GM21786 (cell line): ENCODE measurements around the gene HSDL1.
"Not testable (repeated sequence)": the region's sequence is repeated elsewhere in the genome, so short reads cannot be mapped to it uniquely, and the experiment has no call there.

Experiments used
- ATAC-seq: cut with Tn5 transposase; IDR thresholded peaks from one replicate; pipeline ENCODE4 v1.9.1; 2021; ENCODE audit not compliant: unreplicated experiment

Gene HSDL1

DNA sequence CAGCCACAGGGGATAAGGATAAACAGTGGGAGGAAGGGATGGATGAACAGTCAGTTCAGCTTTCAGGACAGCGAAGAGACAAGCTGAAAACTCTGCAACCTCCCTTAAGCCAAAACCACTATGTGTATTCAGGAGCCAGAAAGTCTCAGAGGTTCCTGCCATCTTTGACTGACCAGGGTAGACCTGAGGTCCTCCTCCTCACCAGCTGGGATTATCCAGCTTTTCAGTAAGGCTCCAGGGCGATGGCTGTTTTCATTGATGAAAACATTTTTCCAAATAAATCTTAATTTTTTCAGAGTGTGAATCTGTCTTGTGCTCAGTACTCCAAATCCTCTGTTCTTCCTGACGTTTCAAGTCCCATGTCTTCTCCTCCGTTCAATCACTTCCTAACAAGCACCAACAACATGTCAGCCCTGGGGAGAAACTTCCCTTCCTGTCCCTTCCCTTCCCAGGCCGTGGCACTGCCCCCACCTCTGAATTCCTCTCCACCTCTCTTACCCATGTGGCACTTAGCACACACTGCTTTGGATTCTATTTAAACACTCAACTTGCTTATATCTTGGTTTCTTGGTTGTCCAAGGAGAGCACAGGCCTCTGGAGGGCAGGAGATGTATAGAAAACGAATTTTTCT, 5.2 kb downstream of the HSDL1 start:
- no peak for ATAC-seq

DNA sequence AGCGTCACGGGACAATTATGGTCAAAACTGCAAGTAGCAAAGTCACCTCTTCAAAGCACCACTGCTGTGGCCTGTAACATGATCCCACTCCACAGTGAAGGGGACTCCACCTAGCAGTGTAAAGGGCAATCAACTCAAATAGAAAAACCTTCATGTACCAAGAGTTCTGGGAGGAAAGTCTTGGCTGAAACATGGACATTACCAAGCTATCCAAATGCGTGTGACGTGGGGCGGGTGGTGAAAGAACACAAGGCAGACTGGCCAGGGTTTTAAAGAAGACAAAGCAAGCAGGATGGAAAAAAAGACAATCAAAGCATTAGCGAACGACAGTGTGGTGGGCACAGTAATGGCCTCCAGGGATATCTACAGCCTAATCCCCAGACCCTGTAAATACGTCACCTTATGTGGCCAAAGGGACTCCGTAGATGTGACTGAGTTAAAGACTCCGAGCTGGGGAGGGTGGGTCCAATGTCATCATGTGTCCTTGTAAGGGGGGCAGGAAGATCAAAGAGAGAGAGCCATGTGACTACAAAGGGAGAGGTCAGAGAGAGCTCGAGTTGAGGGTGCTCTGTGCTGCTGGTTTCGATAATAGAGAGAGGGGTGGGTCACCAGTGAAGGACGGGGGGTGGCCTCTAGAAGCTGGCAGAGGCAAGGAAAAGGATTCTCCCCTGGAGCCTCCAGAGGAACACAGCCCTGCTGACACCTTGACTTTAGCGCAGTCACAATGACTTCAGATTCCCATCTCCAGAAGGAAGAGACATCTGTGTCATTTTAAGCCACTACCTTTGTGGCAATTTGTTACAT, 6.0 kb downstream of the HSDL1 start:
- peak; percentile 96 for ATAC-seq

DNA sequence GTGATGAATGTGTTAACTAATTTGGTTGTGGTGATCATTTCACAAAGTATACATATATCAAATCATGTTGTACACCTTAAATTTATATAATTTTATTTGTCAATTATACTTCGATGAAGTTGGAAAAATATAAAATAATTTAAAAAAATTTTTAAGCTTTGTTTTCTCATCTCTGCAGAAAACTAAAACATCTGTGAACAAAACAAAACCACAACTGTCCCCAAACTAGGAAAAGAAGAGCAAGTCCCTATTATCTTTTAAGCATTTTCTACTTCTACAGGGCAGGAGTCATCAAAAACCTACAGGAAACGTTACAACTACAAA, 6.5 kb downstream of the HSDL1 start:
- ATAC-seq, result no peak

DNA sequence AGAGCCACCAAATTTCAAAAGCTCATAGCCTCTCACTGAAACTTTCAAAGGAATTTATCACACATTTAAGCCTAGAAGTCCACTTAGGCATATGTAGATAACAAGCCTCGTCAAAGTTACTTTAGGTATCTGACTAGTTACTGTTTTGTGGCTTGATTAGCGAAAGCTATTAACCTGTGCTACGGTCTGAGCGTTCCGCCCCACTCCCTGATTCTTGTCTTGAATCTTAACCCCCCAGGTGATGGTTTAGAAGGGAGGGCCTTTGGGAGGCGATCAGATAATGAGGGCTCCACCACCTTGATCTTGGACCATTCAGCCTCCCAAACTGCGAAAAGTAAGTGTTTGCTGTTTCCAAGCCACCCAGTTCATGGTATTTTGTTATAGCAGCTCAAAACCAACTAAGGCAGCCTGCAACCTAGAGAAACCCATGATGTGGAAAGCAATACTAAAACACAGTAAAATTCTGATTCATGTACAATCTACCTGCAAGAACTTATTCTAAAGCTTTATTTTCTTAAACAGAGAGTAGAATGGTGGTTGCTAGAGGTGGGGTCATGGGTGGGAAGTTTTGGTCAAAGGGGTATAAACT, 7.1 kb downstream of the HSDL1 start:
- no peak for ATAC-seq

DNA sequence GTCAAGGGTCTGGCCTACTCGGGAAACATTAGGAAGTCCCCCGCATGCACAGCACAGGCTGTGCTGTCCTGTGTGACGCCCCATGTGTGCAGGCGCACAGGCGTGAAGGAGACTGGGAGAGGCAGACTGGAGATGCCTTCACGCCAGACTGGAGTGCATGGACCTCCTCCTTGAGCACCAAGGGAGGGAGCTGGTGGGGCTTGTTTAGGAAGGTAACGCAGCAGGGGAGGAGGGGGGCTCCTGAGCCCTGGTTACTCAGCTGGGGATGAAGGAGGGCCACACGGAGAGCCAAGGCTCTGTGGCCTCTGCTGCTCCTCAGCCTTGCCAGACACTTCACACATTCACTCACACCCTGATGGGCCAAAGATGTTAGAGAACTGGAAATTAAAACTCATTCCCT, 7.7 kb downstream of the HSDL1 start:
- ATAC-seq, result no peak

DNA sequence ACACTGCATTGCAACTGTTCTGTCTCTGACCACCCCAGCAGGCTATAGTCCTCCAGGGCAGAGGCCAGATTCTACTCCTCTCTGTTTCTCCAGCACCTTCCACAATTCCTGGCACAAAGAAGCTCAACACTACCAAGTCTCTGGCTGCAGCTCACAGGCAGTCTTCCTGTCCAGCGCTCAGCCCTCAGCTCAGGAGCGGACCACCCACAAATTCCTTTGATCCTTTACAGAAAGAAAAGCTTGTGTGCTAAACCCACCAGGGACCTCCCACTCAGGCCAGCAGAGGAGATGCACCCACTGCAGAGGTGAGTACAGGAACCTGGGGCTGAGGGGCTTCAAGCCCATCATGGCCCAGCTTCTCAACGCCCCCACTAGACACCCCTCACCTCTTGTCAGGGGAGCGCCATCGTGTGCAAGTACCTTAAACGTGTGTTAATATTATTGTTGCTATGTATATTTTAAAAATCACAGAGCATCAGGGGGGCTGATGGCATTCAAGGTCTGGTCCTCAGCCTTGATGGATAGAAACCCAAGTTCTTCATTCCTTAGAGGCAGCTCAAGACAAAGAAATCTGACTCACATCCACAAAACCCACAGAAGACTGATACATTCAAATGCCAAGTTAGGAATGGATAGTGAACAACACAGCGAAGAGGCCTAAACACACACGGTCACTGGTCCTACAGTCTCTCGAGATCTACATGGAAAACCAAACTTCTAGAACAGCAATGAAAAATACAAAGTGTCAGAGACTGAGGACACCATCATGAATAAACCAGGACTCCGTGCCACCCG, 8.4 kb downstream of the HSDL1 start:
- no peak for ATAC-seq

DNA sequence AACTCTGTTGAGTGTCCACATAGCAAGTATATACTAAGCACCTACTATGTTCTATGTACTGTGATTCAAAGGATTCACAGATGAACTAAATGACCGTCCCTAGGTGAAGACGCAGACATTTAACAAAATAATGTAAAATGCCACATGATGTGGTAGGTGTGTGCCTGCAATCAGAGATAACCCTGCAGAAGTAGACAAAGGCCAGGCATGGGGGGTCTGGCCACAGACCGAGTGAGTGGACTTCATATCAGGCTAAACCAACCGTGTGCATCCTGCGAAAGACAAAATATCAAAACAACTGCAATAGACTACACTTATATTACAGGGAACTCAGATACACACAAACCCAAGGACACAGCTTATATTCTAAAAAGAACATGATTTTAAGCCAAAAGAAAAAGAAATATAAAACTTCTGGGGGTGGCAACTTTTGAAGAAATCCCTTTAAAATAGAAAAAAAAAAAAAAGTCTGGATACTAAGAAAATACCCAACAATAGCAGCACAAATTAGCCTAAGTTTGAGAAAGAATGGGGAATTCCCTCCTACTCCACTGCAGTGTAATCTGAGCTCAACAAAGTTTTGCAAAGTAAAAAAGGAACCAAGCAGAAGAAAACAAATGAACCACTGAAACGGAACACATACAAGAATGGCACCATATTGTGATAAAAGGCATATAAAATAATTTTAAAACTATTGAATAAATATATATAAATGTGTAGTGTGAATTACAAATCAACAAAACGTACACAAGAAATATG, 12.3 kb downstream of the HSDL1 start:
- no peak for ATAC-seq

DNA sequence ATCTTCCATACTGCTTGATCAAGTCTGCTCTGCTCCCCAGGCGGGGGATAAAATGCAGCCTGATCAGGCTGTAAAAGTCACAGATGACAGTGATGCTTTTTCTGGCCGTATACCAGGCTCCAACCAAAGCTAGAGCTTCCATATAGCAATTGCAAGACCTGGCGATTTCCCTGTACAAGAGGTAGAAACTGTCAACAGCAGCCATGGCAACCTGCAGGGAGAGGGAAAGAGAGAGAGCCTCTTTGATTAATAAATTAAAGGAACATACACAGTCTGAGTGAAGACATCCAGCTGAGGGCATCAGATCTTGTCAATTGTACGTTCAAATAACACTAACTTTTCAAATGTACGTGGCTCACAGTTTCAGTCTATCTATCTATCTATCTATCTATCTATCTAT, 13.9 kb downstream of the HSDL1 start:
- ATAC-seq, result no peak

DNA sequence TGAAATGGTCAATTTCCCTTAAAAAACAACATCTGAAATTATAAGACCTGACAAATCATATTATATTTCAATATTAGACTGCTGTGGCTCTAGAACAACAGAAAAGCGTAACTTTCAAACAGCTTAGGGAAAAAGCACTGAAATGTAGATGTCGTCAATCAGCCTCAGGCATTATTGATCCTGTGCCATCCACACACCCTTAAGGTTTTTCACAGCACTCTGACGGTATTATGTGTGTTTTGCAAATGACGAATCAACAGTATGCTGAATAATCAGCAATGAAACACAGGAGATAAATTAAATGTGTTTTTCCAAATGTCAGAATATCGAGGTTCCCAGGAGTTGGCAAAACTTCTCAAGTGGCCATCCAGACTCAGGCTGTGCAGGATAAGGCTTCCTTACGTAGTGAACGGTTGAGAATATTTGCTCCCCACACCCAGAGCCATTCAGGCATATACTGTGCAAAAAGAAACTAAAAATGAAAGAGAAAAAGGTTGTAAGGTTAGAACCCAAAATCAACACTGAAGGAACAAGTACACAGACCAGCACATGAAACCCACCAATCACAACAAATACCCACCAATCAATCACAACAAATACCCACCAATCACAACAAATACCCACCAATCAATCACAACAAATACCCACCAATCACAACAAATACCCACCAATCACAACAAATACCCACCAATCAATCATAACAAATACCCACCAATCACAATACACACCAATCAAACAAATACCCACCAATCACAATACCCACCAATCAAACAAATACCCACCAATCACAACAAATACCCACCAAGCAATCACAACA, 20.5 kb downstream of the HSDL1 start:
- ATAC-seq, result no peak

DNA sequence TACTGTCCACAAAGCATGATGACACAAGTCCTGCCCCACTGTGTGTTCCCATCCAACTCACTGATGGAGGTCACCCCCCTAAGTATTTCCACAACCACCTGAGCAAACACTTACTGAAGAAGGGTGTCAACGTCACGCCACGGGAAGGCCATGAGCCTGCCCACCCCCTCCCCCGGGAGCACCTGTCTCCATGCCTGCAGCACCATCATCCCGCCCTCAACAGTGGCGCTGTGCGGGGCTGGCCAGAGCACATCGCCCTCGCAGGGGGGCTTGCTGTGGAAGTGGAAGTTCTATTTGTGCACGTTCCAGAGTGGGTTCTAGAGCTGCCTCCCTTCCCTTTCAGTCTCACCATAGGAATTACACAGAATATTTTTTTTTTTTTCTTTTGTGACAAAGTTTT, 24.0 kb downstream of the HSDL1 start:
- ATAC-seq, result no peak

DNA sequence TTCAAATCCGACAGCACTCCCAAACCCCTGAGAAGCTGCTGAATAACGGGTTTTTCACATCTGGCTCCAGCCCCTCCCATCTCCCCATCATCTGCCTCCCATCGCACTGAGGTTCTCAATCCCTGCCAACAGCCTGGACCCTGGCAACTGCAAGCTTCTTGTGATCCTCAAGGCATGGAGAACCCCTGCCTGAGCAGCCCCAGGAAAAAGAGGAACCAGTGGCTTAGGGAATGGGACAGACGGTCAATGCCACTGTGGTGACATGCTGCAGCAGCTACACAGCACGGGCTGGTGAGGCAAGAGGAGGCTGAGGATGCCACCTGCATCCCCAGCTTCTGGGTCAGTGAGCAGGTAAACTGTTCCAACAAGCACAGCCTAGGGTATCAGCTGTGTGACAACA, 25.0 kb downstream of the HSDL1 start:
- ATAC-seq, result no peak

DNA sequence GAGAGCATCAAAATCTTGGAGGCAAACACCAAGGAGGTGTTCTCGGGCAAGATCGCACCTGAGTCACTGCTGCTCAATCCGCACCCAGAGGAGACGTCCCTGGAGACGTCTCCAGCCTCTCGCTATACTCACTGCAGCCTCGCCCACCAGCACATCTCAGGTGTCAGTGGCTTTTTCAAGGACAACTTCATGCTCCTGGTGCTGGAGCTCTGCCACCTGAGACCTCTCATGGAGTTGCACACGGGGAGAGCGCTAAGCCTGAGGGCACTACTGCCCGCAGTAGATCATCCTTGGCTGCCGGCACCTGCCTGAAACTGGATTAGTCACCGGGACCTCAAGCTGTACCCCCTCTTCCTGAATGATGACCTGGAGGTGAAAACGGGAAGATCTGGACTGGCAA, 25.6 kb downstream of the HSDL1 start:
- ATAC-seq, result no peak

DNA sequence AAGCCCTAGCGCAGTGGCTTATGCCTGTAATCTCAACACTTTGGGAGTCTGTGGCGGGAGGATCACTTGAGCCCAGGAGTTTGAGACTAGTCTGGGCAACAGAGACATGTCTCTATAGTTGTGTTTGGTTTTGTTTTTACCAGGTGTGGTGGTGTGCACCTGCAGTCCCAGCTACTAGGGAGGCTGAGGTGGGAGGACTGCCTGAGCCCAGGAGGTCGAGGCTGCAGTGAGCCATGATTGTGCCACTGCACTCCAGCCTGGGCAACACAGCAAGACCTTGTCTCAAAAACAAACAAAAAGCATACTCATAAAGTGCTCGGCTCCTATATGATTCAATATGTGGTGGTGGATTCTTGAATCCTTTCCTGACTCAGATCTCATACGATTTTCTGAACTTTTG, 26.7 kb downstream of the HSDL1 start:
- not testable (repeated sequence) for ATAC-seq

DNA sequence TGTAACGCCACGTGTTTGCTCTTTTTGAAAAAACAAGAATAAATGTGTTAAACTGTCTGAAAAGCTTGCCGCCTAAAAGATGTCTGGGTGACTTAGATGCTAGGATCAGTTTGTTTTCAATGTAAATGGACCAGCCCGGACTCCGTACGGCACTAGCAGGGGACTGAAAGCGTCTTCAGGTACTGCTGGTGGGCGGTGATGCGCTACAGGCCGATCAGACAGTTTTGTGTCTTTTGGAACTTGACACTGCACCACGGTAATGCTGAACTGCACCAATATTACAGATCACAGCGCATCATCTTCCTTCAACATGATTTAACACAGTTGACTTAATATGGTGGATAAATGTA, 27.5 kb downstream of the HSDL1 start:
- ATAC-seq, result no peak

DNA sequence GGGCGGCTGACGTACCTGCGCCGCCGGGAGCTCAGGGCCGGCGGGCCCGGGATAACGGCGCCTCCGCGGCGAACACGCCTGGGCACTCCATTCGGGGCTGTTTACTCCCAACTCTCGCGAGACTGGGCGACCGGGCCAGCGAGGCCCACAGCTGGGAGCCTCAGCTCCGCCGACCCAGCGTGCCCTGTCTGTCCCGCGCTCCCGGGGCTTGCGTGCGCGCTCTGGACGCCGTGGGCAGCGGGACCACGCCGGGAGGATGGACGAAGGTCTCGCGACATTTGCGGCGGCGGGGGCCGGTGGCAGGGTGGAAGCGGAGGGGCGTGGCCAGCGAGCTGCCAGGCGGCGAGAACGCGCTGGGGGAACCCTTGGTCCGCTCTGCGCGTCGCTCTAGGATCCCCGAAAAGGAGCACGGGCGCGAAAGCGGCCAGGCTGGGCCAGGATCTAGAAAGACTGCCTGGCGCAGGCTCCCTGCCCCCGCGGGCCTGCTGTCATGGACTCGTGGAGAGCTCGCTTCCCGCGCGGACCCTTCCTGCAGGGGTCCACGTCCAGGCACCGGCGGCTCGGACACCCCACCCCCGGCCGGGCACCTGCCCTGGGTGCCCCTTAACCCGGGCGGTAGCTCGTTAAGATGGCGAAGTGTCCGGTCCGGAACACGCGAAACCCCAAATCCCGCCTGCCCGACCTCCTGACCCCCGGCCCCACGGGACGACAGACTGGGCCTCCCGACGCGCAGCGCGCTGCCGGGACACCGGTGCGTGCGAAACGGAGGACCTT, 28.1 kb downstream of the HSDL1 start, which contains the start of gene MBTPS1:
Gene MBTPS1, minus strand, starts transcription at position 223 of the 774 bp plus-strand sequence. CDS start 15,159 bp downstream, outside the sequence.
- peak; percentile 93 for ATAC-seq

DNA sequence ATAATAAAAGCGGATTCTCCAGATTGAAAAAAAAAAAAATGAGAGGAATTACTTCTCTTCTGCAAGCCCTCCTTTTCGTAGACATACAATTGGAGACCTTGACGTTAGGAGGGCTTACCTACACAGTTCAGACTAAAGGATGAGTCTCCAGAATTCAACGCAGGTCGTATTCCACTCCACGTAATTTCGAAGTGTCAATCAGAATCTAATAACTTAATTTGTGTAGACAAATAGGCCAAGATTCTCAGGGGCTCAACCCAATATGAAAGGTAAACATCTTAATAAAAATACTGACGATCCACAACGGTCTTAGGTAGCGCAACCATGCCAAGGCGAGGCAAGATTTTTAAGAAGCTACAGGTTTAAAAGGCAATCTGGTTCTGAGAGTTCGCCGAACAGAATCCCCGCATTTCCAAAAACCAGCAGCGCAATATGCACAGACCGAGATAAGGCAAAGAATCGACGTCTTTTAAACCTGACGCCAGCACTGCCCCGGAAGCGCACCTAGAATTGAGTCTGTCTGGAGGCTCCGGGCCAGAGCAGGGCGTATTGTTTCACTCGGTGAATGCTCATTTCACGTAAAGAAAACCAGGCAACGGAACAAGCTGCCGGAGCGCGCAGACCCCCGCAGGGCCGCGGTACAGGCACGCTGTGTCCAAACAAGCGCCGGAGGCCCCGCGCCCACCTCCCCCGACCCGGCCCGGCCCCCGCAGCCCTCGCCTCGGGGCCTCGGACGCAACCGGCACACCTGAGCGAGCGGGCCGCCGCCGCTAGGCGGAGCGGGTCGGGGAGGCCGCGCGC, 28.9 kb downstream of the HSDL1 start:
- peak; percentile 26 for ATAC-seq

DNA sequence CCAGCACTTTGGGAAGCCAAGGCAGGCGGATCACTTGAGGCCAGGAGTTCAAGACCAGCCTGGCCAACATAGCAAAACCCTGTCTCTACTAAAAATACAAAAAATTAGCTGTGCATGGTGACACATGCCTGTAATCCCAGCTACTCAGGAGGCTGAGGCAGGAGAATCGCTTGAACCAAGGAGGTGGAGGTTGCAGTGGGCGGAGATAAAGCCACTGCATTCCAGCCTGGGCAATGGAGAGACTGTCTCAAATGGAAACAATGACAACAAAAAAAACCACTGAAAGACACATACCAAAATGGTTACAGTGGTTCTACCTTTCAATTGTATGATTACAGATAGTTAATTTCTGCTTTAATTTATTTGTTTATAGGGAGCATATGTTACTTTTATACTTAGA, 33.0 kb downstream of the HSDL1 start:
- ATAC-seq, result not testable (repeated sequence)

DNA sequence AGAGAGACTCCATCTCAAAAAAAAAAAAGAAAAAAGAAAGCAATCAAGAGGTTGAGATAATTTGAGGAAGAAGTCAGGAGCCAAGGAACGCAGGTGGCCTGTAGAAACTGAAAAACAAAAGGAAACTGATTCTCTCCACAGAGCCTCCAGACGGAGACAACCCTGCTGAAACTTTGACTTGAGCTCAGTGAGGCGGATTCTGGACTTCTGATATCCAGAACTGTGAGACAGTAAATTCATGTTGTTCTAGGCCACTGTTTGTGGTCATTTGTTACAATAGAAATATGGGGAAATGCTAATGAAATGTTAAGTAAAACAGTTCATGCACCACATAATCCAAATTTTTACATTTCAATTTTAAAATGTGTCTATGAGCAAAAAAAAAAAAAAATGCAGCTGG, 33.5 kb downstream of the HSDL1 start:
- ATAC-seq, result no peak

DNA sequence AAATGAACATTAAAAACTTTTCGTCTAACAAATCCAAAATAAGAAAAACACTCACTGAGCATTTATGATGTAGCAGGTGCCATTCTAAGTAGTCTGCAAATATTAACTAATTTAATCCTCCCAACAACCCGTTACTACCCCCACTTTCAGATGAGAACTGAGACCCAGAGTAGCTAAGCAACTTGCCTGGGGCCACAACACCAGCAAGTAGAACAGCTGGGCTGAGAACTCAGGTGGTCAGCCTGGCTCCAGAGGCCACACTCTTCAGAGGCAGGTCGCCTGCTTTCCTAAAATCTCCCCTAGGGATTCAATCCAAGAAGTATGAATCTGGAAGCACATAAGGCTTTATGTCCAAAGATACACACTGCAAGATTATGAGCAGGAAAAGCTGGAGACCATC, 34.5 kb downstream of the HSDL1 start:
- ATAC-seq, result no peak
